Fibroblast of lung (primary cell): Measurements from ENCODE around the gene CDH26.

Source experiments
- EZH2 ChIP-seq: IDR thresholded peaks from 2 replicates; pipeline ENCODE4 v1.5.1; 2012; ENCODE audit warnings: low read length, control low read depth, mild to moderate bottlenecking; ENCODE audit errors: missing control alignments
- TF ChIP-seq, protein P1 (sequence below), 2 donors: IDR thresholded peaks in 1 of 2; conservative IDR thresholded peaks in 1 of 2; 1 replicate in 1 of 2; 2 replicates in 1 of 2; pipeline ENCODE4 v1.5.1; 2011 to 2012; ENCODE audit warnings: low read length in 2 of 2, control low read depth in 1 of 2, inconsistent platforms in 1 of 2, low read depth in 1 of 2, mild to moderate bottlenecking in 1 of 2

DNA sequence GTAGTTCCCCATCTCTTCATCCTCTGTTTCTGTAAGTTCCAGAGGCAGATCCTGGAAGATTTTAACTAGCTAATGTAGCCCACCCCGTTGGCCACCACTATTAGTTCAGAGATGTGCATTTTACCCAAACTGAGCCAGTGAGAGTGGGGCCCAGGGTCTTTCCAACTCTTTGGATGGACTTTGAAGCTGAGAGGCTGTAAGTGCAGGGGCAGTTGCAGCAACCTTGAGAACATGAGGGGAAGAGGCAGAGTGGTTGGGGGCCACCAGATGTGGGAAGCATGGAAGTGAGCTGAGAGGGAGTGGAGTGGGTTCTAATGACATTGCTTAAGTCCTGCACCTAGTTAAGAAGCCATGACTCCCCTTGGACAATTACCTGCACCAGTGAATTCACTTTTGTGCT, 72.2 kb downstream of the CDH26 start:
- TF ChIP-seq, protein P1, sequence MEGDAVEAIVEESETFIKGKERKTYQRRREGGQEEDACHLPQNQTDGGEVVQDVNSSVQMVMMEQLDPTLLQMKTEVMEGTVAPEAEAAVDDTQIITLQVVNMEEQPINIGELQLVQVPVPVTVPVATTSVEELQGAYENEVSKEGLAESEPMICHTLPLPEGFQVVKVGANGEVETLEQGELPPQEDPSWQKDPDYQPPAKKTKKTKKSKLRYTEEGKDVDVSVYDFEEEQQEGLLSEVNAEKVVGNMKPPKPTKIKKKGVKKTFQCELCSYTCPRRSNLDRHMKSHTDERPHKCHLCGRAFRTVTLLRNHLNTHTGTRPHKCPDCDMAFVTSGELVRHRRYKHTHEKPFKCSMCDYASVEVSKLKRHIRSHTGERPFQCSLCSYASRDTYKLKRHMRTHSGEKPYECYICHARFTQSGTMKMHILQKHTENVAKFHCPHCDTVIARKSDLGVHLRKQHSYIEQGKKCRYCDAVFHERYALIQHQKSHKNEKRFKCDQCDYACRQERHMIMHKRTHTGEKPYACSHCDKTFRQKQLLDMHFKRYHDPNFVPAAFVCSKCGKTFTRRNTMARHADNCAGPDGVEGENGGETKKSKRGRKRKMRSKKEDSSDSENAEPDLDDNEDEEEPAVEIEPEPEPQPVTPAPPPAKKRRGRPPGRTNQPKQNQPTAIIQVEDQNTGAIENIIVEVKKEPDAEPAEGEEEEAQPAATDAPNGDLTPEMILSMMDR (conservative IDR thresholded peaks at IDR 0.05 in 1 of 2, IDR thresholded peaks at IDR 0.05 in 1 of 2; ENCODE audit: low read depth in 1 of 2, low read length in 2 of 2), result no peak
- TF ChIP-seq EZH2, result no peak
